ENCODE results near the gene KLRK1.
"Not testable (repeated sequence)": the region's sequence is repeated elsewhere in the genome, so short reads cannot be mapped to it uniquely, and the experiment has no call there.

The KLRK1 gene

GRCh38 chr12:10387498-10387897 lies 2.3 kb downstream of the KLRK1 start:
- FAIRE-seq = not testable (repeated sequence)

GRCh38 chr12:10386857-10387256 lies 3.0 kb downstream of the KLRK1 start:
- no peak for FAIRE-seq

- FAIRE-seq = no peak
Measured at GRCh38 chr12:10385166-10385613, 4.7 kb downstream of the KLRK1 start.

GRCh38 chr12:10384191-10384590 lies 5.7 kb downstream of the KLRK1 start:
- no peak for FAIRE-seq

- FAIRE-seq = no peak
Measured at GRCh38 chr12:10381928-10382628, 7.8 kb downstream of the KLRK1 start.

- FAIRE-seq = not testable (repeated sequence)
Measured at GRCh38 chr12:10378737-10379136, 11.1 kb downstream of the KLRK1 start.

GRCh38 chr12:10374624-10375018 lies 15.2 kb downstream of the KLRK1 start:
- FAIRE-seq = no peak

- no peak for FAIRE-seq
Measured at GRCh38 chr12:10372559-10372958, 17.3 kb downstream of the KLRK1 start.

GRCh38 chr12:10371893-10372535 lies 17.8 kb downstream of the KLRK1 start:
- FAIRE-seq = not testable (repeated sequence)

GRCh38 chr12:10369557-10370415 lies 20.1 kb downstream of the KLRK1 start:
- FAIRE-seq = no peak

GRCh38 chr12:10368206-10369171 lies 21.4 kb downstream of the KLRK1 start:
- FAIRE-seq = no peak

- not testable (repeated sequence) for FAIRE-seq
Measured at GRCh38 chr12:10367714-10368113, 22.1 kb downstream of the KLRK1 start.

GRCh38 chr12:10366875-10367274 lies 23.0 kb downstream of the KLRK1 start:
- peak; percentile 47 for FAIRE-seq

GRCh38 chr12:10365696-10366405 lies 24.0 kb downstream of the KLRK1 start:
- FAIRE-seq = no peak

GRCh38 chr12:10364815-10365622 lies 24.8 kb downstream of the KLRK1 start:
- FAIRE-seq = peak; percentile 13

GRCh38 chr12:10363914-10364814 lies 25.7 kb downstream of the KLRK1 start:
- FAIRE-seq = no peak

- no peak for FAIRE-seq
Measured at GRCh38 chr12:10363658-10363913, 26.3 kb downstream of the KLRK1 start.

GRCh38 chr12:10362828-10363657 lies 26.8 kb downstream of the KLRK1 start:
- FAIRE-seq = no peak

GRCh38 chr12:10362325-10362724 lies 27.5 kb downstream of the KLRK1 start:
- no peak for FAIRE-seq

Data from islet of Langerhans (tissue), 1 donor.